ENCODE data around the gene VWA2.
"Not testable (repeated sequence)": the region's sequence is repeated elsewhere in the genome, so short reads cannot be mapped to it uniquely, and the experiment has no call there.

Gene VWA2

GRCh38 chr10:114313139-114313538, 74.1 kb downstream of the VWA2 start:
- FAIRE-seq (no peak), DNase-seq (ENCODE audit: insufficient read length, low spot score) (no peak)

GRCh38 chr10:114313866-114314265, 74.8 kb downstream of the VWA2 start:
- FAIRE-seq (no peak), DNase-seq (ENCODE audit: insufficient read length, low spot score) (no peak)

GRCh38 chr10:114315566-114316420, 76.7 kb downstream of the VWA2 start:
- no peak for DNase-seq (ENCODE audit: insufficient read length, low spot score)
- FAIRE-seq: no peak

- DNase-seq (ENCODE audit: insufficient read length, low spot score) (no peak), FAIRE-seq (no peak)
These were observed 77.7 kb downstream of the VWA2 start for GRCh38 chr10:114316744-114317143.

GRCh38 chr10:114319406-114320248, 80.6 kb downstream of the VWA2 start:
- no peak for DNase-seq (ENCODE audit: insufficient read length, low spot score)
- FAIRE-seq: no peak

GRCh38 chr10:114320249-114321116, 81.4 kb downstream of the VWA2 start:
- FAIRE-seq (no peak), DNase-seq (ENCODE audit: insufficient read length, low spot score) (no peak)

GRCh38 chr10:114322344-114322743, 83.3 kb downstream of the VWA2 start:
- FAIRE-seq (no peak), DNase-seq (ENCODE audit: insufficient read length, low spot score) (no peak)

GRCh38 chr10:114323023-114323422, 84.0 kb downstream of the VWA2 start:
- FAIRE-seq (no peak), DNase-seq (ENCODE audit: insufficient read length, low spot score) (no peak)

GRCh38 chr10:114326795-114327194, 87.7 kb downstream of the VWA2 start:
- FAIRE-seq (no peak), DNase-seq (ENCODE audit: insufficient read length, low spot score) (no peak)

- FAIRE-seq (no peak), DNase-seq (ENCODE audit: insufficient read length, low spot score) (no peak)
These were observed 88.7 kb downstream of the VWA2 start for GRCh38 chr10:114327537-114328440.

GRCh38 chr10:114328441-114328812, 89.4 kb downstream of the VWA2 start:
- FAIRE-seq: no peak
- DNase-seq (ENCODE audit: insufficient read length, low spot score): no peak

GRCh38 chr10:114328874-114329273, 89.8 kb downstream of the VWA2 start:
- FAIRE-seq (no peak), DNase-seq (ENCODE audit: insufficient read length, low spot score) (no peak)

- DNase-seq (ENCODE audit: insufficient read length, low spot score): no peak
- no peak for FAIRE-seq
These were observed 90.7 kb downstream of the VWA2 start for GRCh38 chr10:114329634-114330365.

GRCh38 chr10:114332301-114333192, 93.5 kb downstream of the VWA2 start:
- FAIRE-seq: no peak
- no peak for DNase-seq (ENCODE audit: insufficient read length, low spot score)

GRCh38 chr10:114333441-114333840, 94.4 kb downstream of the VWA2 start:
- FAIRE-seq; DNase-seq (ENCODE audit: insufficient read length, low spot score): not testable (repeated sequence)

GRCh38 chr10:114334301-114334700, 95.2 kb downstream of the VWA2 start:
- DNase-seq (ENCODE audit: insufficient read length, low spot score): no peak
- FAIRE-seq: no peak

GRCh38 chr10:114335614-114336013, 96.6 kb downstream of the VWA2 start:
- FAIRE-seq (no peak), DNase-seq (ENCODE audit: insufficient read length, low spot score) (no peak)

GRCh38 chr10:114336823-114337509, 97.9 kb downstream of the VWA2 start:
- no peak for FAIRE-seq
- no peak for DNase-seq (ENCODE audit: insufficient read length, low spot score)
